HepG2 (cell line): ENCODE results near the gene ITPR1. TPM values are rescaled to one million over a fixed set of nuclear protein-coding genes. Genes with fewer than 3 reads are reported as not detected.

Experiments
- ATAC-seq: fragments of 200-7000 bp; cut with Tn5 transposase; 3 replicates; pipeline ENCODE4 v1.9.1; 2020; ENCODE audit warnings: mild to moderate bottlenecking, moderate library complexity
- BruUV-seq: library from RNA; stranded (reverse); fragments of 400-500 nt; replicated peaks from 2 replicates; lab custom pipeline; 2021; lab: Mats Ljungman, UMichigan
- CTCF ChIA-PET: fragments of 300-600 bp; formaldehyde crosslinking; extraction: SDS; loops from one replicate; lab custom pipeline; 2021; ENCODE audit warnings: low total read pairs, inconsistent platforms, low intra/inter-chr PET ratio; lab: Yijun Ruan, JAX
- POLR2A ChIA-PET: fragments of 350-600 bp; sonication (Branson Sonifier 250); formaldehyde crosslinking; loops from one replicate; lab custom pipeline; 2020; ENCODE audit warnings: antibody characterized with exemption, inconsistent platforms; lab: Yijun Ruan, JAX
- DNase-seq: peaks from one replicate; pipeline ENCODE4 v3.0.0-alpha.2; 2015; ENCODE audit warnings: low spot score
- FAIRE-seq: peaks from 3 replicates; lab custom pipeline; 2011; peaks lifted over from hg19 to GRCh38; lab: Jason Lieb, UNC
- H2AFZ ChIP-seq: one replicate; pipeline ENCODE4 v1.6.1; 2011; ENCODE audit warnings: low read length, inconsistent platforms
- H3K27ac ChIP-seq: fragments of 300-600 bp; 3 replicates; pipeline ENCODE4 v1.8.0; 2011; ENCODE audit warnings: mixed run types, mild to moderate bottlenecking, mixed read lengths, low read length, inconsistent platforms; ENCODE audit not compliant: insufficient read depth; ENCODE audit errors: extremely low read length
- H3K27me3 ChIP-seq, 2 experiments: fragments of 200-600 bp in 1 of 2; 2 replicates in 1 of 2; 3 replicates in 1 of 2; pipeline versions ENCODE4 v1.6.0 to v1.8.0; 2011; ENCODE audit warnings: low read length in 2 of 2, mild to moderate bottlenecking in 2 of 2, moderate library complexity in 2 of 2, inconsistent platforms in 1 of 2; ENCODE audit not compliant: insufficient read depth in 2 of 2, control insufficient read depth in 1 of 2
- H3K36me3 ChIP-seq, 2 experiments: fragments of 200-600 bp in 1 of 2; replicated peaks in 1 of 2; 2 replicates in 1 of 2; 3 replicates in 1 of 2; pipeline versions ENCODE4 v1.5.1 to v1.8.0; 2011; ENCODE audit warnings: low read length in 2 of 2, inconsistent platforms in 1 of 2; ENCODE audit not compliant: insufficient read depth in 2 of 2, control insufficient read depth in 1 of 2
- H3K4me1 ChIP-seq: 2 replicates; pipeline ENCODE4 v1.5.1; 2012; ENCODE audit warnings: low read length, inconsistent platforms; ENCODE audit not compliant: insufficient read depth
- H3K4me2 ChIP-seq: 2 replicates; pipeline ENCODE4 v1.6.0; 2011; ENCODE audit warnings: low read depth, low read length, inconsistent platforms
- H3K4me3 ChIP-seq, 3 experiments: fragments of 200-600 bp in 1 of 3; sonication (generic), shearing (Covaris generic) in 1 of 3; replicated peaks in 1 of 3; 2 replicates each; pipeline ENCODE4 v1.5.1; 2011 to 2016; ENCODE audit warnings: low read length in 3 of 3, inconsistent platforms in 2 of 3, low read depth in 2 of 3, mild to moderate bottlenecking in 2 of 3, control low read depth in 1 of 3, mixed read lengths in 1 of 3; ENCODE audit not compliant: insufficient read depth in 1 of 3
- H3K79me2 ChIP-seq: one replicate; pipeline ENCODE4 v1.6.1; 2011; ENCODE audit warnings: low read length, inconsistent platforms; ENCODE audit not compliant: insufficient read depth
- H3K9ac ChIP-seq: 2 replicates; pipeline ENCODE4 v1.6.0; 2011; ENCODE audit warnings: mild to moderate bottlenecking, low read depth, low read length, inconsistent platforms; ENCODE audit not compliant: insufficient read depth
- H3K9me3 ChIP-seq: 2 replicates; pipeline ENCODE4 v1.5.1; 2012; ENCODE audit warnings: mild to moderate bottlenecking, low read length
- H4K20me1 ChIP-seq: 2 replicates; pipeline ENCODE4 v1.6.0; 2011; ENCODE audit warnings: inconsistent platforms, mild to moderate bottlenecking, low read length, moderate library complexity; ENCODE audit not compliant: insufficient read depth
- FOXA3 ChIP-seq: IDR thresholded peaks from 2 replicates; pipeline ENCODE4 v1.6.1; 2016; ENCODE audit warnings: missing genetic modification reagents, missing compliant biosample characterization
- GMEB2 ChIP-seq: IDR thresholded peaks from 2 replicates; pipeline ENCODE4 v1.6.1; 2016; ENCODE audit warnings: missing biosample characterization, missing genetic modification reagents, low read depth
- PATZ1 ChIP-seq: sonication (generic); formaldehyde crosslinking; IDR thresholded peaks from 2 replicates; pipeline ENCODE4 v1.4.0; 2020; ENCODE audit warnings: missing genetic modification reagents
- RAD21 ChIP-seq: fragments of 450-650 bp; formaldehyde crosslinking; IDR thresholded peaks from 2 replicates; pipeline ENCODE4 v1.5.0; 2020; ENCODE audit warnings: mild to moderate bottlenecking
- TBP ChIP-seq: sonication (generic); formaldehyde crosslinking; IDR thresholded peaks from 2 replicates; pipeline ENCODE4 v1.5.0; 2020; ENCODE audit warnings: missing genetic modification reagents
- ZNF296 ChIP-seq: sonication (generic); formaldehyde crosslinking; conservative IDR thresholded peaks from 2 replicates; pipeline ENCODE4 v1.5.0; 2020; ENCODE audit warnings: mild to moderate bottlenecking, missing genetic modification reagents
- ZNF570 ChIP-seq: sonication (generic); formaldehyde crosslinking; IDR thresholded peaks from 2 replicates; pipeline ENCODE4 v1.4.0; 2020; ENCODE audit warnings: mild to moderate bottlenecking, missing genetic modification reagents, borderline replicate concordance
- ZNF605 ChIP-seq: sonication (generic); formaldehyde crosslinking; IDR thresholded peaks from 2 replicates; pipeline ENCODE4 v1.8.0; 2022; ENCODE audit warnings: mild to moderate bottlenecking, missing genetic modification reagents
- ZNF615 ChIP-seq: sonication (generic); formaldehyde crosslinking; IDR thresholded peaks from 2 replicates; pipeline ENCODE4 v1.5.0; 2020; ENCODE audit warnings: mild to moderate bottlenecking, missing genetic modification reagents, borderline replicate concordance
- WGBS: methylation state at CpG from one replicate; pipeline ENCODE4 v1.1.6; 2017; ENCODE audit warnings: low lambda C conversion rate; 5-methylcytosine and 5-hydroxymethylcytosine counted together
- in situ Hi-C: cut with HindIII; loops from 2 replicates; pipeline ENCODE4 v1.10.0; 2017; ENCODE audit warnings: low pct_unique_long_range_greater_than_20kb; ENCODE audit not compliant: extremely low pct_ligation_motif_present
- intact Hi-C: fragments of 100-400 bp; cut with micrococcal nuclease; formaldehyde crosslinking; loops from one replicate; pipeline ENCODE4 v1.10.0; 2022; ENCODE audit not compliant: unreplicated experiment
- polyA plus RNA-seq, 8 experiments: library from polyadenylated mRNA; depleted of rRNA in 3 of 8; stranded (reverse) in 7 of 8; unstranded in 1 of 8; fragments of >200 nt; fragmentation: Illumina TruSeq in 4 of 8; extraction: Trizol in 4 of 8; gene quantifications; 2 replicates each; pipeline versions ENCODE4 v1.2.1 to v1.2.3, GENCODE V29; 2011 to 2016; ENCODE audit warnings: low read depth in 4 of 8, missing spikeins in 1 of 8, mixed read lengths in 1 of 8; ENCODE audit not compliant: insufficient read depth in 1 of 8
- total RNA-seq, 5 experiments: library from RNA; depleted of rRNA; stranded (reverse); fragments of >200 nt; fragmentation: Illumina TruSeq; extraction: Trizol; gene quantifications; 2 replicates each; pipeline ENCODE4 v1.2.3, GENCODE V29; 2016; ENCODE audit warnings: low read depth in 1 of 5
- TF ChIP-seq, protein P1 (sequence below): sonication (generic); formaldehyde crosslinking; IDR thresholded peaks from 2 replicates; pipeline ENCODE4 v1.4.0; 2020; ENCODE audit warnings: low read depth, mild to moderate bottlenecking, missing genetic modification reagents

The ITPR1 gene
- total and polyA plus RNA-seq, 2 of the 13 experiments (the other 11 are each of a cell fraction or from before 2014, with no cell fraction given): 10.0 to 11.4 TPM

GRCh38 chr3:4633078-4634004 is 140.2 kb downstream of the ITPR1 start (continued):
- no peak for TF ChIP-seq GMEB2 (CRISPR knock-in tag)
- 0 out of 2 replicates have a peak, but pooled peaks have one; percentile 16 for TF ChIP-seq FOXA3
- TF ChIP-seq RAD21 (CRISPR knock-in tag): peak; percentile 70
- no peak for TF ChIP-seq ZNF615 (CRISPR knock-in tag)
- TF ChIP-seq PATZ1 (CRISPR knock-in tag): no peak

GRCh38 chr3:4634894-4635293 is 141.7 kb downstream of the ITPR1 start:
- H3K36me3 ChIP-seq: no peaks in the 10 kb centered on the region; a peak in 1 of 5 replicates
- FAIRE-seq: no peak
- no peak for ATAC-seq
- intact Hi-C loops: loop anchor here (5.0 to 10.0 kb wide), 2 partner anchors 140 to 303 kb away; partner anchors contain the start of gene ITPR1
- no peaks in the 10 kb centered on the region for H4K20me1 ChIP-seq
- no peak for DNase-seq
- H3K79me2 ChIP-seq: no peaks in the 10 kb centered on the region
- WGBS: 94% methylated on average over 5 of the region's 6 CpGs
- TF ChIP-seq TBP (CRISPR knock-in tag) (no peak), ZNF570 (CRISPR knock-in tag) (no peak), ZNF296 (no peak), ZNF605 (CRISPR knock-in tag) (no peak)
- TF ChIP-seq, protein P1, sequence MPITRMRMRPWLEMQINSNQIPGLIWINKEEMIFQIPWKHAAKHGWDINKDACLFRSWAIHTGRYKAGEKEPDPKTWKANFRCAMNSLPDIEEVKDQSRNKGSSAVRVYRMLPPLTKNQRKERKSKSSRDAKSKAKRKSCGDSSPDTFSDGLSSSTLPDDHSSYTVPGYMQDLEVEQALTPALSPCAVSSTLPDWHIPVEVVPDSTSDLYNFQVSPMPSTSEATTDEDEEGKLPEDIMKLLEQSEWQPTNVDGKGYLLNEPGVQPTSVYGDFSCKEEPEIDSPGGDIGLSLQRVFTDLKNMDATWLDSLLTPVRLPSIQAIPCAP: no peak
- no peaks in the 10 kb centered on the region for H3K9me3 ChIP-seq
- no peak overlapping the region for H3K4me2 ChIP-seq
- POLR2A ChIA-PET: no interaction called here
- CTCF ChIA-PET: interaction anchor here (3.3 kb wide), 1 partner anchor 284 kb away, joined by 31 read pairs; no protein-coding TSS in a partner anchor
- no peak overlapping the region for H3K27ac ChIP-seq
- H3K4me3 ChIP-seq: no peak overlapping the region
- in situ Hi-C loops: loop anchor here (5.0 kb wide), 1 partner anchor 283 kb away; no protein-coding TSS in a partner anchor
- no TSS peak for BruUV-seq
- H3K4me1 ChIP-seq: no peaks in the 10 kb centered on the region
- no peak overlapping the region for H3K9ac ChIP-seq
- H3K27me3 ChIP-seq: no peaks in the 10 kb centered on the region
- no peak overlapping the region for H2AFZ ChIP-seq
